ENCODE results near the gene TNNT2. TPM values are rescaled to one million over a fixed set of nuclear protein-coding genes. Genes with fewer than 3 reads are reported as not detected.

The TNNT2 gene
- total and polyA plus RNA-seq, 8 donors, result 0.06 to 7.0 (median 0.99) TPM

DNA sequence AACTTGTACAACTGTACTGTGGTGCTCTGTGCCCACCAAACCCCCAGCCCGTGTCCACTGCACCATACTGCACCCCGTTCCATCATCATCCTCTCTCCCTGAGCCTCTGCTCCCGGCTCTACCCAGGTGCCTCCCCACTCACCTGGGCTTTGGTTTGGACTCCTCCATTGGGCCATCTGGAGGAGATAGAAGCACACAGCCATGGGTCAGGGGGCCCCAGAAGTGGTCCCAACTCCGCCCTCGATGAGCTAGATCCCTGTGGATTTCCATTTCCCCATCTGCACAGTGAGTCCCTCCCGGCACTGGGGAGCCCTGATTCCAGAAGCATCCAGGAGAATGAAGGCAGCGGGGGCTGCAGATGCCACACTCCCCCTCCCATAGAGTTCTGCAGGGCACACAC lies 10.8 kb downstream of the TNNT2 start:
- no peaks in the 10 kb centered on the region for H3K27me3 ChIP-seq
- H3K4me1 ChIP-seq, result no peaks in the 10 kb centered on the region
- DNase-seq (peak in 1 of 6 donors; percentile 17), FAIRE-seq (no peak), ATAC-seq (no peak)
- no peaks in the 10 kb centered on the region for H3K9me3 ChIP-seq
- TF ChIP-seq, protein P1, sequence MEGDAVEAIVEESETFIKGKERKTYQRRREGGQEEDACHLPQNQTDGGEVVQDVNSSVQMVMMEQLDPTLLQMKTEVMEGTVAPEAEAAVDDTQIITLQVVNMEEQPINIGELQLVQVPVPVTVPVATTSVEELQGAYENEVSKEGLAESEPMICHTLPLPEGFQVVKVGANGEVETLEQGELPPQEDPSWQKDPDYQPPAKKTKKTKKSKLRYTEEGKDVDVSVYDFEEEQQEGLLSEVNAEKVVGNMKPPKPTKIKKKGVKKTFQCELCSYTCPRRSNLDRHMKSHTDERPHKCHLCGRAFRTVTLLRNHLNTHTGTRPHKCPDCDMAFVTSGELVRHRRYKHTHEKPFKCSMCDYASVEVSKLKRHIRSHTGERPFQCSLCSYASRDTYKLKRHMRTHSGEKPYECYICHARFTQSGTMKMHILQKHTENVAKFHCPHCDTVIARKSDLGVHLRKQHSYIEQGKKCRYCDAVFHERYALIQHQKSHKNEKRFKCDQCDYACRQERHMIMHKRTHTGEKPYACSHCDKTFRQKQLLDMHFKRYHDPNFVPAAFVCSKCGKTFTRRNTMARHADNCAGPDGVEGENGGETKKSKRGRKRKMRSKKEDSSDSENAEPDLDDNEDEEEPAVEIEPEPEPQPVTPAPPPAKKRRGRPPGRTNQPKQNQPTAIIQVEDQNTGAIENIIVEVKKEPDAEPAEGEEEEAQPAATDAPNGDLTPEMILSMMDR (IDR thresholded peaks at IDR 0.05), result no peak
- no peak overlapping the region for H3K27ac ChIP-seq
- no peak overlapping the region for H3K4me3 ChIP-seq
- intact Hi-C loops (cut with DNase I), result no loop called here
- H3K36me3 ChIP-seq, result no peaks in the 10 kb centered on the region
- 59 to 69% methylated on average over 7 of the region's 7 CpGs for WGBS, 2 donors

DNA sequence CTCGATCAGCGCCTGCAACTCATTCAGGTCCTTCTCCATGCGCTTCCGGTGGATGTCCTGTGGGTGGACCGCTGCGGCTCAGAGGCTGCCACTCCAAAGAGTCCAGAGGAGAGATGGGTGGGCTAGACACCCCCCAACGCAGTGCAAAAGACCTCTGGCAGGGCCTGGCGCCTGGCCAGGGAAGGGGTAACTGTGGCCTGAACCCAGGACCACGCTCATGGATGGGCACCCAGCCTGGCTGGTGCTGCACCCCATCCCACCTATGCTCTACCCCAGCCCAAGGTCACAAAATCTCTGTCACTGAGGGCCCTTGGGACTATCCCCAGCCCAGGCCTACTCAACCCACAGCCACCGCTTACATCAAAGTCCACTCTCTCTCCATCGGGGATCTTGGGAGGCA lies 12.2 kb downstream of the TNNT2 start:
- Histone ChIP-seq H3K27ac (no peak overlapping the region), H3K4me1 (no peaks in the 10 kb centered on the region), H3K9me3 (no peaks in the 10 kb centered on the region), H3K27me3 (no peaks in the 10 kb centered on the region), H3K36me3 (no peaks in the 10 kb centered on the region), H3K4me3 (no peak overlapping the region)
- no peak for ATAC-seq
- TF ChIP-seq, protein P1 (IDR thresholded peaks at IDR 0.05), result no peak
- peak in 1 of 6 donors; percentile 51 for DNase-seq
- no peak for FAIRE-seq
- WGBS, 2 donors, result 81 to 82% methylated on average over 11 of the region's 11 CpGs
- intact Hi-C loops (cut with DNase I), result no loop called here

DNA sequence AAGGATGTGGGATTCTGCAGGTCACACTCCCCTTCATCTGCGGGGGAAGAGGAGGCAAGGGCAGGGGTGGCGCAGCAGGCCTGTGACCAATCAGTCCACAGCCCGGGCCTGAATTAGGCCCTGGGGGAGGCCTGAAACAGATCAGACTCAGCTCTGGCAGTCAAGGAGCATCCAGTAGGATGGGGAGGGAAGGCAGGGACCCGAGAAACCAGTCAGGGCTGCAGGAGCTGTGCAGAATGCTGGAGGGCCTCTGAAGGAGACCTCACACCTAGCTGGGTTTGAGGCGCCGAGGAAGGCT lies 12.7 kb downstream of the TNNT2 start:
- Histone ChIP-seq H3K27ac (no peak overlapping the region), H3K4me1 (no peaks in the 10 kb centered on the region), H3K4me3 (no peak overlapping the region), H3K36me3 (no peaks in the 10 kb centered on the region), H3K27me3 (no peaks in the 10 kb centered on the region), H3K9me3 (no peaks in the 10 kb centered on the region)
- no peak for ATAC-seq
- peak in 2 of 6 donors; percentile 25 to 33 for DNase-seq
- FAIRE-seq, result no peak
- intact Hi-C loops (cut with DNase I), result no loop called here
- TF ChIP-seq, protein P1 (IDR thresholded peaks at IDR 0.05), result no peak
- WGBS, 2 donors, result 80 to 86% methylated on average over 6 of the region's 6 CpGs

DNA sequence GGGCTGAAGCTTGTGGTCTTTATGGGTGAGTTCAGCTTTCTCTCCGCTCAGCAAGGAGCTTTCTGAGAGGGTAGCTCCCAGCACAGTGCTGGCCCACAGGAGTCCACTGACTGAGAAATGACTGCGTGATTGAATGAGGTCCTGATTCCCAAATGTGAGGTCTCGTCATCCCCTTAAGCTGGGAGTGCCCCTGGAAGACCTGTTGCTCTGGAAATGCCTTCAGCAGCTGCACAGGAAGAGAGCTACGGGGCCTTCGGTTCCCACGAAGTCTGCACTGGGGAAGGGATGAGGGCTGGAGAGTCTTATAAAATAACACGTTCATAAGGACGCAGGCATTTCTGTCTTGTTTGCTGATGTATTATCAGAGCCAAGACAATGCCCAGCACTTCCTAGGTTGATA lies 14.0 kb downstream of the TNNT2 start:
- no peak for FAIRE-seq
- 72 to 81% methylated on average over 8 of the region's 8 CpGs for WGBS, 2 donors
- no peaks in the 10 kb centered on the region for H3K27me3 ChIP-seq
- H3K36me3 ChIP-seq, result no peaks in the 10 kb centered on the region
- TF ChIP-seq, protein P1 (IDR thresholded peaks at IDR 0.05), result no peak
- no peak for ATAC-seq
- H3K4me3 ChIP-seq, result no peak overlapping the region
- intact Hi-C loops (cut with DNase I), result no loop called here
- H3K27ac ChIP-seq, result no peak overlapping the region
- peak in 2 of 6 donors; percentile 4 to 10 for DNase-seq
- H3K4me1 ChIP-seq, result no peaks in the 10 kb centered on the region
- H3K9me3 ChIP-seq, result no peaks in the 10 kb centered on the region

DNA sequence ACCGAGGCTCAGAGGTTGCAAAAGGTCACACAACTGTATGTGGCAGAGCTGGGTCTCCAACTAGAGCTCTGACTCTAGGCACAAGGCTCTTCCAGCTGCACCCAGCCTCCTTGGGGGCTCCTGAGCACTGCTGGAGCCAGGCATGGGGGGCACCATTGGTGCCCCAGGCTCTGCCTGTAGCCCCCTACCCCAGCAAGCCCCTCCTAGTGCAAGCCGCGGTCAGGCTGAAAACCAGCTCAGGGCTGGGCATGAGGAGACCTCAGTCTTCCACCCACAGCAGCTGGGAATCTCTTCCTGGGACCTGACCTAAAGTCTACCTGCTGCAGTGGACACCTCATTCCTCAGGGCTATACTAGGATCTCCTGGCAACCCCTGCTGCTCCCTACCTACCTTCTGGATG lies 14.6 kb downstream of the TNNT2 start:
- DNase-seq (peak in 2 of 6 donors; percentile 25 to 34), ATAC-seq (no peak), FAIRE-seq (no peak)
- no peaks in the 10 kb centered on the region for H3K4me1 ChIP-seq
- H3K27ac ChIP-seq, result no peak overlapping the region
- TF ChIP-seq, protein P1 (IDR thresholded peaks at IDR 0.05), result no peak
- H3K36me3 ChIP-seq, result no peaks in the 10 kb centered on the region
- intact Hi-C loops (cut with DNase I), result no loop called here
- no peaks in the 10 kb centered on the region for H3K27me3 ChIP-seq
- H3K9me3 ChIP-seq, result no peaks in the 10 kb centered on the region
- 78 to 90% methylated on average over 3 of the region's 3 CpGs for WGBS, 2 donors
- no peak overlapping the region for H3K4me3 ChIP-seq
